GM12878 (cell line): Measurements from ENCODE around the gene ADAM10. TPM values are rescaled to one million over a fixed set of nuclear protein-coding genes. Genes with fewer than 3 reads are reported as not detected.

Experiments used
- ATAC-seq: fragments of 200-7000 bp; cut with Tn5 transposase; 3 replicates; pipeline ENCODE4 v1.9.1; 2020; ENCODE audit warnings: mild to moderate bottlenecking, moderate library complexity
- BruUV-seq: library from RNA; stranded (reverse); fragments of 400-500 nt; replicated peaks from 2 replicates; lab custom pipeline; 2021; lab: Mats Ljungman, UMichigan
- CTCF ChIA-PET: fragments of 300-600 bp; sonication (Branson Sonifier 250); formaldehyde crosslinking; extraction: SDS; loops from one replicate; lab custom pipeline; 2021; ENCODE audit warnings: inconsistent platforms; lab: Yijun Ruan, JAX
- POLR2A ChIA-PET: fragments of 350-600 bp; formaldehyde crosslinking; extraction: SDS; loops from one replicate; lab custom pipeline; 2021; ENCODE audit warnings: inconsistent platforms; lab: Charles Lee
- RAD21 ChIA-PET: fragments of 300-600 bp; sonication (Branson Sonifier 250); formaldehyde crosslinking; loops from one replicate; lab custom pipeline; 2023; ENCODE audit warnings: antibody characterized with exemption; ENCODE audit not compliant: unreplicated experiment; lab: Charles Lee
- SMC1A ChIA-PET: fragments of 300-600 bp; sonication (Branson Sonifier 250); formaldehyde crosslinking; loops from one replicate; lab custom pipeline; 2023; ENCODE audit not compliant: unreplicated experiment, uncharacterized antibody; lab: Charles Lee
- DNase-seq: peaks from one replicate; pipeline ENCODE4 v3.0.0-alpha.2; 2011; ENCODE audit warnings: low read depth, low spot score
- FAIRE-seq: peaks from 3 replicates; lab custom pipeline; 2011; peaks lifted over from hg19 to GRCh38; lab: Jason Lieb, UNC
- H2AFZ ChIP-seq: 2 replicates; pipeline ENCODE4 v1.6.0; 2011; ENCODE audit warnings: low read depth, low read length, control low read depth; ENCODE audit not compliant: control insufficient read depth
- H3K27ac ChIP-seq: 2 replicates; pipeline ENCODE4 v1.5.1; 2011; ENCODE audit warnings: control low read depth; ENCODE audit not compliant: control insufficient read depth, insufficient read depth
- H3K27me3 ChIP-seq, 2 experiments: replicated peaks in 1 of 2; 2 replicates each; pipeline versions ENCODE4 v1.6.0 to v1.6.1; 2011; ENCODE audit warnings: low read length in 1 of 2; ENCODE audit not compliant: control insufficient read depth in 2 of 2, insufficient read depth in 2 of 2
- H3K36me3 ChIP-seq, 2 experiments: 2 replicates each; pipeline ENCODE4 v1.5.1; 2011; ENCODE audit warnings: low read length in 1 of 2; ENCODE audit not compliant: control insufficient read depth in 2 of 2, insufficient read depth in 2 of 2
- H3K4me1 ChIP-seq: 2 replicates; pipeline ENCODE4 v1.6.1; 2011; ENCODE audit warnings: mild to moderate bottlenecking, low read length, moderate library complexity, mixed read lengths; ENCODE audit not compliant: control insufficient read depth, insufficient read depth
- H3K4me2 ChIP-seq: 2 replicates; pipeline ENCODE4 v1.6.0; 2011; ENCODE audit warnings: control low read depth; ENCODE audit not compliant: control insufficient read depth, insufficient read depth
- H3K4me3 ChIP-seq: fragments of 200-600 bp; sonication (generic); 2 replicates; pipeline ENCODE4 v1.5.1; 2016
- H3K79me2 ChIP-seq: 2 replicates; pipeline ENCODE4 v1.6.0; 2011; ENCODE audit warnings: low read length; ENCODE audit not compliant: control insufficient read depth, insufficient read depth
- H3K9ac ChIP-seq: 2 replicates; pipeline ENCODE4 v1.8.0; 2011; ENCODE audit warnings: low read length, control low read depth, mixed read lengths; ENCODE audit not compliant: control insufficient read depth, insufficient read depth
- H3K9me3 ChIP-seq: replicated peaks from 3 replicates; pipeline ENCODE4 v1.5.1; 2011; ENCODE audit warnings: mild to moderate bottlenecking, low read length; ENCODE audit not compliant: control insufficient read depth, insufficient read depth
- H4K20me1 ChIP-seq: 2 replicates; pipeline ENCODE4 v1.6.0; 2011; ENCODE audit not compliant: control insufficient read depth, insufficient read depth
- BMI1 ChIP-seq: fragments of 450-650 bp; IDR thresholded peaks from 2 replicates; pipeline ENCODE4 v1.6.1; 2016; ENCODE audit warnings: mild to moderate bottlenecking, moderate library complexity, borderline replicate concordance
- BRCA1 ChIP-seq: IDR thresholded peaks from 2 replicates; pipeline ENCODE4 v1.6.1; 2011; ENCODE audit warnings: low read depth, low read length, improper control_type of control experiment
- E2F4 ChIP-seq: IDR thresholded peaks from 2 replicates; pipeline ENCODE4 v1.6.1; 2012; ENCODE audit warnings: low read depth, low read length, improper control_type of control experiment
- ESRRA ChIP-seq: IDR thresholded peaks from 2 replicates; pipeline ENCODE4 v1.6.1; 2012; ENCODE audit warnings: mild to moderate bottlenecking, low read length, improper control_type of control experiment
- EZH2 ChIP-seq: IDR thresholded peaks from 2 replicates; pipeline ENCODE4 v1.6.1; 2012; ENCODE audit warnings: low read depth, mild to moderate bottlenecking, control low read depth, inconsistent platforms, low read length, borderline replicate concordance; ENCODE audit not compliant: control insufficient read depth
- HCFC1 ChIP-seq: fragments of 150-350 bp; IDR thresholded peaks from 2 replicates; pipeline ENCODE4 v1.6.1; 2014; ENCODE audit warnings: low read length
- KDM1A ChIP-seq: fragments of 200-600 bp; sonication (generic); IDR thresholded peaks from 2 replicates; pipeline ENCODE4 v1.6.1; 2016; ENCODE audit warnings: borderline replicate concordance
- MTA2 ChIP-seq: fragments of 450-650 bp; IDR thresholded peaks from 2 replicates; pipeline ENCODE4 v1.6.1; 2016; ENCODE audit warnings: low read depth, mild to moderate bottlenecking, moderate library complexity
- MXI1 ChIP-seq: fragments of 150-350 bp; IDR thresholded peaks from 2 replicates; pipeline ENCODE4 v1.6.1; 2011; ENCODE audit warnings: low read depth, mild to moderate bottlenecking, inconsistent platforms, low read length, improper control_type of control experiment
- MYB ChIP-seq: fragments of 150-350 bp; IDR thresholded peaks from 2 replicates; pipeline ENCODE4 v1.6.1; 2014; ENCODE audit warnings: mild to moderate bottlenecking, low read depth, low read length, borderline replicate concordance
- RBBP5 ChIP-seq: fragments of 200-600 bp; sonication (generic); conservative IDR thresholded peaks from 2 replicates; pipeline ENCODE4 v1.6.1; 2016
- RCOR1 ChIP-seq: conservative IDR thresholded peaks from 2 replicates; pipeline ENCODE4 v1.6.1; 2012; ENCODE audit warnings: low read depth, low read length, improper control_type of control experiment
- SREBF2 ChIP-seq: IDR thresholded peaks from 2 replicates; pipeline ENCODE4 v1.6.1; 2012; ENCODE audit warnings: mild to moderate bottlenecking, low read length
- STAT1 ChIP-seq: fragments of 450-650 bp; conservative IDR thresholded peaks from 2 replicates; pipeline ENCODE4 v1.6.1; 2014; ENCODE audit warnings: antibody characterized with exemption, mild to moderate bottlenecking
- TCF3 ChIP-seq: IDR thresholded peaks from 2 replicates; pipeline ENCODE4 v1.6.1; 2012; ENCODE audit warnings: low read depth, mild to moderate bottlenecking, low read length, borderline replicate concordance; ENCODE audit not compliant: insufficient read depth
- WRNIP1 ChIP-seq: IDR thresholded peaks from 2 replicates; pipeline ENCODE4 v1.6.1; 2011; ENCODE audit warnings: low read depth, low read length, improper control_type of control experiment, borderline replicate concordance
- ZNF24 ChIP-seq: fragments of 450-650 bp; IDR thresholded peaks from 2 replicates; pipeline ENCODE4 v1.6.1; 2017; ENCODE audit warnings: antibody characterized with exemption, mild to moderate bottlenecking
- ZZZ3 ChIP-seq: IDR thresholded peaks from 2 replicates; pipeline ENCODE4 v1.6.1; 2011; ENCODE audit warnings: low read depth; ENCODE audit not compliant: control insufficient read depth, insufficient read length
- WGBS: methylation state at CpG from one replicate; pipeline ENCODE4 v1.1.6; 2016; ENCODE audit warnings: low lambda C conversion rate; ENCODE audit not compliant: insufficient replicate concordance, insufficient coverage; ENCODE audit errors: missing lambda C conversion rate; 5-methylcytosine and 5-hydroxymethylcytosine counted together
- in situ Hi-C: fragments of 300-500 bp; cut with MboI; formaldehyde crosslinking; loops from 9 replicates; pipeline ENCODE4 v1.14.3; 2018; ENCODE audit warnings: mixed read lengths
- intact Hi-C: fragments of 100-400 bp; cut with micrococcal nuclease; formaldehyde crosslinking; loops from one replicate; pipeline ENCODE4 v1.14.2; 2022; ENCODE audit not compliant: unreplicated experiment
- polyA plus RNA-seq, 11 experiments: library from polyadenylated mRNA; depleted of rRNA in 4 of 11; unstranded in 6 of 11; stranded (reverse) in 5 of 11; fragments of >200 nt; fragmentation: Nextera tagmentation in 4 of 11; fragmentation: Illumina TruSeq in 1 of 11; extraction: Ambion mirVana in 4 of 11; extraction: Trizol in 1 of 11; gene quantifications; 1 replicate in 1 of 11; 2 replicates in 10 of 11; pipeline versions ENCODE4 v1.2.1 to v1.2.3, GENCODE V29; 2011 to 2016; ENCODE audit warnings: inconsistent platforms in 2 of 11, missing spikeins in 2 of 11, low read depth in 1 of 11
- total RNA-seq, 4 experiments: library from RNA; depleted of rRNA in 3 of 4; stranded (reverse); fragments of >200 nt in 3 of 4; fragmentation: Illumina TruSeq in 1 of 4; extraction: Trizol in 1 of 4; gene quantifications; 2 replicates each; pipeline versions ENCODE4 v1.2.1 to v1.2.3, GENCODE V29; 2013 to 2021

ADAM10 gene
- total and polyA plus RNA-seq, 10 of the 15 experiments (the other 5 are each of a cell fraction or from before 2014, with no cell fraction given): 10.0 to 88.9 (median 51.7) TPM

GRCh38 chr15:58686286-58686685 is 63.2 kb downstream of the ADAM10 start:
- DNase-seq (no peak), ATAC-seq (no peak), FAIRE-seq (no peak)
- intact Hi-C loops (no loop called here), in situ Hi-C loops (no loop called here)
- no peaks in the 10 kb centered on the region for H4K20me1 ChIP-seq
- WGBS: over 99% methylated on average over 8 of the region's 8 CpGs
- H3K4me3 ChIP-seq: no peak overlapping the region
- H3K9me3 ChIP-seq: no peaks in the 10 kb centered on the region
- H3K27me3 ChIP-seq: no peaks in the 10 kb centered on the region
- H3K4me2 ChIP-seq: no peak overlapping the region
- no TSS peak for BruUV-seq
- peaks cover 0 to 6% of the 10 kb centered on the region in 2 experiments; a peak in 1 of 4 replicates for H3K36me3 ChIP-seq
- ChIA-PET POLR2A (interaction anchor here (0.6 kb wide), 1 partner anchor 138 kb away, joined by 6 read pairs; no protein-coding TSS in a partner anchor), CTCF (no interaction called here), SMC1A (interaction anchor here (0.8 kb wide), 1 partner anchor 29 kb away, joined by 3 read pairs; no protein-coding TSS in a partner anchor), RAD21 (no interaction called here)
- TF ChIP-seq MYB: no peak
- no peak for TF ChIP-seq STAT1
- TF ChIP-seq MTA2: no peak
- no peak for TF ChIP-seq BMI1
- TF ChIP-seq WRNIP1: no peak
- TF ChIP-seq EZH2: no peak
- H3K4me1 ChIP-seq: no peaks in the 10 kb centered on the region
- H2AFZ ChIP-seq: no peak overlapping the region
- no peak overlapping the region for H3K27ac ChIP-seq
- no peak overlapping the region for H3K9ac ChIP-seq
- H3K79me2 ChIP-seq: peaks cover 26% of the 10 kb centered on the region

- no TSS peak for BruUV-seq
- Histone ChIP-seq H3K79me2 (peaks cover 18% of the 10 kb centered on the region), H4K20me1 (no peaks in the 10 kb centered on the region), H3K4me1 (no peaks in the 10 kb centered on the region), H3K4me3 (no peak overlapping the region), H3K9me3 (no peaks in the 10 kb centered on the region), H3K4me2 (no peak overlapping the region), H3K36me3 (peaks cover 0 to 6% of the 10 kb centered on the region in 2 experiments; a peak in 1 of 4 replicates), H3K27ac (no peak overlapping the region), H3K27me3 (no peaks in the 10 kb centered on the region), H2AFZ (no peak overlapping the region), H3K9ac (no peak overlapping the region)
- ChIA-PET POLR2A (interaction anchor here (0.7 kb wide), 1 partner anchor 211 kb away, joined by 4 read pairs; no protein-coding TSS in a partner anchor), RAD21 (no interaction called here), SMC1A (interaction anchor here (0.9 kb wide), 1 partner anchor 27 kb away, joined by 3 read pairs; no protein-coding TSS in a partner anchor), CTCF (interaction anchor here (1.3 kb wide), 1 partner anchor 56 kb away, joined by 3 read pairs; no protein-coding TSS in a partner anchor)
- in situ Hi-C loops (no loop called here), intact Hi-C loops (no loop called here)
- DNase-seq: no peak
- ATAC-seq: no peak
- no peak for FAIRE-seq
- WGBS: 85% methylated on average over 4 of the region's 4 CpGs
- no peak for TF ChIP-seq RBBP5
- no peak for TF ChIP-seq MXI1
- no peak for TF ChIP-seq RCOR1
- no peak for TF ChIP-seq ESRRA
- TF ChIP-seq ZNF24: no peak
- TF ChIP-seq E2F4: no peak
- TF ChIP-seq KDM1A: no peak
- no peak for TF ChIP-seq ZZZ3
- TF ChIP-seq HCFC1: no peak
- no peak for TF ChIP-seq TCF3
- no peak for TF ChIP-seq SREBF2
- no peak for TF ChIP-seq BRCA1
Measured at GRCh38 chr15:58684751-58685150, 64.8 kb downstream of the ADAM10 start.
